Measurements from ENCODE around the gene RRM2. TPM values are rescaled to one million over a fixed set of nuclear protein-coding genes. Genes with fewer than 3 reads are reported as not detected.
"Not testable (repeated sequence)": the region's sequence is repeated elsewhere in the genome, so short reads cannot be mapped to it uniquely, and the experiment has no call there.

RRM2 gene
- total RNA-seq, 4 donors from 2014 or later, result 0.40 to 3.2 (median 2.0) TPM

GRCh38 chr2:10097352-10098148 lies 25.0 kb upstream of the RRM2 start:
- Histone ChIP-seq H3K4me1 (peaks cover 0 to 11% (median 6%) of the 10 kb centered on the region in 3 donors), H3K9me3 (no peaks in the 10 kb centered on the region), H3K36me3 (no peaks in the 10 kb centered on the region), H3K4me3 (no peak overlapping the region), H3K27ac (no peak overlapping the region), H3K27me3 (peaks cover 16% of the 10 kb centered on the region)
- peak; percentile 94 for ATAC-seq
- WGBS, 2 donors (ENCODE audit: low coverage in 1 of 2), result 79 to 80% methylated on average over 6 of the region's 16 CpGs
- no peak for TF ChIP-seq POLR2A (IDR thresholded peaks at IDR 0.05)
- TF ChIP-seq CTCF (IDR thresholded peaks at IDR 0.05), result peak; percentile 91 to 96 (median 94)

GRCh38 chr2:10101491-10101890 lies 21.0 kb upstream of the RRM2 start:
- peaks cover 0 to 11% (median 6%) of the 10 kb centered on the region in 3 donors for H3K4me1 ChIP-seq
- ATAC-seq, result no peak
- H3K27me3 ChIP-seq, result no peaks in the 10 kb centered on the region
- no peaks in the 10 kb centered on the region for H3K9me3 ChIP-seq
- H3K4me3 ChIP-seq, result no peak overlapping the region
- no peaks in the 10 kb centered on the region for H3K36me3 ChIP-seq
- 55% methylated on average over 5 of the region's 7 CpGs; no CpG with 5 or more reads in 1 of the 2 donors for WGBS, 2 donors (ENCODE audit: low coverage in 1 of 2)
- no peak overlapping the region for H3K27ac ChIP-seq
- TF ChIP-seq POLR2A (IDR thresholded peaks at IDR 0.05) (no peak), CTCF (IDR thresholded peaks at IDR 0.05) (no peak), EP300 (IDR thresholded peaks at IDR 0.05) (no peak), POLR2AphosphoS5 (IDR thresholded peaks at IDR 0.05) (no peak)

GRCh38 chr2:10103179-10103578 lies 19.4 kb upstream of the RRM2 start:
- Histone ChIP-seq H3K27me3 (no peaks in the 10 kb centered on the region), H3K9me3 (no peaks in the 10 kb centered on the region), H3K4me3 (no peak overlapping the region), H3K36me3 (no peaks in the 10 kb centered on the region), H3K27ac (no peak overlapping the region), H3K4me1 (no peaks in the 10 kb centered on the region)
- no peak for ATAC-seq
- WGBS, 2 donors (ENCODE audit: low coverage in 1 of 2), result 40 to 82% methylated on average over 1 to 2 of the region's 6 CpGs
- no peak for TF ChIP-seq POLR2A (IDR thresholded peaks at IDR 0.05)
- TF ChIP-seq EP300 (IDR thresholded peaks at IDR 0.05), result no peak
- no peak for TF ChIP-seq POLR2AphosphoS5 (IDR thresholded peaks at IDR 0.05)
- TF ChIP-seq CTCF (IDR thresholded peaks at IDR 0.05), result no peak

- not testable (repeated sequence) for H3K36me3 ChIP-seq, H3K4me3 ChIP-seq, H3K4me1 ChIP-seq, ATAC-seq, H3K27ac ChIP-seq, H3K9me3 ChIP-seq, H3K27me3 ChIP-seq
Observed at GRCh38 chr2:10104906-10105305, 17.6 kb upstream of the RRM2 start.

GRCh38 chr2:10109311-10109710 lies 13.2 kb upstream of the RRM2 start:
- Histone ChIP-seq H3K4me1 (no peaks in the 10 kb centered on the region), H3K27ac (no peak overlapping the region), H3K27me3 (no peaks in the 10 kb centered on the region), H3K36me3 (no peaks in the 10 kb centered on the region), H3K4me3 (no peak overlapping the region), H3K9me3 (no peaks in the 10 kb centered on the region)
- no peak for ATAC-seq
- TF ChIP-seq EP300 (IDR thresholded peaks at IDR 0.05) (no peak), CTCF (IDR thresholded peaks at IDR 0.05) (no peak), POLR2A (IDR thresholded peaks at IDR 0.05) (no peak), POLR2AphosphoS5 (IDR thresholded peaks at IDR 0.05) (no peak)

All from gastroesophageal sphincter (tissue), 4 donors.